Activated CD8-positive, alpha-beta memory T cell treated with anti-CD3 and anti-CD28 coated beads for 1 hour (primary cell): ENCODE results near the gene ASTL.

Source experiments
- DNase-seq, 2 donors: peaks; one replicate each; pipeline ENCODE4 v3.0.0-alpha.2; 2020; ENCODE audit warnings: low read depth in 1 of 2; ENCODE audit errors: extremely low read depth in 1 of 2

The ASTL gene

DNA sequence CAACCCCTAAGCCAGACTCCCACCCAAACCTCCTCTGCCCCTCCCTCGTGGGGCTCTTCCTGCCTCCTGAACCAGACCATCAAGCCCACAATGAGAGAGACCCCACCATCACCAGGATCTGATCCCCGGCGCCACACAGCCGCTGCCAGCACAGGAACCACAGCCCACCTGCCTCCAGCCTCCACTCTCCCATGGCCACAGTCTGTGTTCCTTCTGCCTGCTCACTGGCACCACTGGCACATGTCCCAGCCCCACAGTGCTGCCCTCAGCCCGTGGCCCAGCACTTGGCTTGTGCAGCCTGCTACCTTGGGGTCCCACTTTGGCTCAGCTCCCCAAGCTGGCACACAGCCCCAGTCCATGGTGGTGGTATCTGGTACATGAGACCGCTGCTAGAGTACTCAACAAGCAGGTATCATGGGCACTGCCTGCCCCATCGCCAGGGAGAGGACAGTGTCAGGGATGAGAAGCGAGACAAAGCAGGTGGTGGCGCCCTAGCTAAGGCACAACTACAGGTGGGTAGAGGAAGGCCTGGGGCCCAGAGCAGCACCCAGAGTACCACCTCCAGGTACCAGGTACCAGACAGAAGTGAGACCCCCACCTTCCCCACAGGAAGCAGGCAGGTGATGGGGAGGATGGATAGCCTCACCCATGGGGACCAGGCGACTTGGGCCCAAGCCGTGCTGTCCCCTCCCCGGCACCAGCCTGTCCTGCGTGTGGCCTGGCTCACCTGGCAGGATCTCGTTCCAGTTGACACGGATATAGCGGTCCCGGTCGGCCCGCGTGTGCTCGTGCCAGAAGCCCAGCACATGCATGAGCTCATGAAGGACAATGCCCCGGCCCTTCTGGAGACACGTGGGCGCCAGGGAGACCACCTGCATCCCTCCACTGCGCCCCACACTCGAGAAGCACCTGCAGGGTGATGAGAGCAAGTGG, 6.2 kb downstream of the ASTL start:
- no peak for DNase-seq

DNA sequence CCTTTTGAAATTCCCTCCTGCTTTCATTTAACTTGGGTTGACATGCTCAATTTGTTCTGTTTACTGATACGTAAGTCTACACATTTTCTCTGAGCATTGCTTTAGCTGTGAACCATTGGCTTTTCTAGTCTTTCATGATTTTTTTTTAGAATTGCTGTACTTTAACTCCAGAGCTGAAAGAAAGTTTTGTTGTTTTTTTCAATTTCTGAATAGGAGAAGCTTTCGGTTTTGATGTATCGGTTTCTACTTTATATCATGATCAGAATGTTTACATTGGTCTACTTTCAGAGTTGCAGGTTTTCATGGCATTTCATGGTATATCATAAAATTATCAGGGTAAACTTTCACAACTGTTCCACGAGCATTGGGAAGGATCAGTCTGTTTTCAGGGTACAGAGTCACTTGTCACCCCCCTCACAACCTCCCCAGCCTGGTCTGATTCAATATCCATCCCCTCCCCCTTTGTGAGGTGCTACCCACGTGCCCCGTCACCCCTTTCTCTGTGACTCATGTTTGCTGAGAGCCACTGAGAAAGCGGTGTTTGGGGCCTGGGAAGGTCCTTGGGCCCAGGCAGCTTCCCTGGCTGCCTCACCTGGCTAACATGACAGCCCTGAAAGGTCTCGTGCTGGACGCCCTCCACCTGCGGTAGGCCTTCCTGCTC, 7.0 kb downstream of the ASTL start:
- no peak for DNase-seq

DNA sequence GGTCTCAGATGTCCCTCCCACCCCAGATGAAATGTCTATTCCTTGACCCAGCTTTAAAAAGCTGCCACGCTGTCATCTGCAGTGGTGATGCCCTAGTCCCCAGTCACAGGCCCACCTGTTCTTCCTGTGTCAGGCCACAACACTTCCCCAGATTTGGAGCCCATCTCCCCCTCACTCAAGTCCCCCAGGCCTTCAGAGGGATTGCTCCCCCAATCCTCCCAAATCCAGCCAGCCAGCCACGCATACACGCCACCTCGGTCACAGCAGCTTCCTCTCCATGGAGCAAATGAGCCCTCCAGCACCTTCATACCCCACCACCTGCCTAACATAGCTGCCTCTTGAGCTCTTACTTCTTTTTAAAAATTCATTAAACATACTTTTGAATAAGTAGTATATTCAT, 7.8 kb downstream of the ASTL start:
- no peak for DNase-seq

DNA sequence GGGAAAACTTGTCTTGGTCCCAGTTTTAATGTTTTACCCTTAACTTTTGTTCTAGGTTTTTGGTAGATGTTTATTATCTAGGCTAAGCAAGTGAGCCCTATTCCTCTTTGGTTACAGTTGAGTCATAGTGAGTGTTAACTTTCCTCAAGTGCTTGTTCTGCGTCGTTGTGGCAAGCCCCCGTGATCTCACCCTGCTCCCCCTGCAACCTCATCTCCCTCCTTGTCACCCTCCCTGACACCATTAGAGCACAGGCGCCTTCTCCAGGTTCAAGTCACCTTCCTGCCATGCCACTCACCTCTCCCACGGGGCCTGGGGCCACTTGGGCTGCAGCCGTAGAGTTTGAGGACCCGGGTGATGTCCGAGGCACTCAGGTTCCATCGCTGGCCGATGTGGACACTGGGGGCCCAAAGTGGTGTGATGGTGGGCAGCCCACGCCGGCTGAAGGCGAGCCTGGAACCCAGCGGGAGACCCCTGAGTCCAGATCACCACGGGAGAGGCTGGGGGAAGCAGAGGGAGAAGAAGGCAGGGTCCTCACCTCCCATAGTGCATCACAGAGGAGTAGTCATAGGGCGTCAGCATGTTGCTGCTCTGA, 8.7 kb downstream of the ASTL start:
- DNase-seq: no peak

DNA sequence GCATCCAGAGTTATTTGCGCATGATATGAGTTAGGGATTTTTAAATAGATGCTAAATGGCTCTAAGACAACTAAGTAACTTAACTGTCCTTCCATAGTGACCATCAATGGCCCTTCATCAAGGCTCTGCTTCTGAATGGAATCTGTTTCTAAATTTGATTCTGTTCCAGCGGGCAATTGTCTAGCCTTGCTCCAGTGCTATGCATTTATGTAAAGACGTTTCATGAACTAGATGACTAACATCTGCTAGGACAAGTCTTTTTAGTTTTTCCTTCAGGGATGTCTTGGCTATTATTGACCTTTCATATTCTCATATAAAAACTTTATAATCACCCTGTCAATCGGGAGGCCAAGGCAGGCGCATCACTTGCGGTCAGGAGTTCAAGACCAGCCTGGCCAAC, 9.8 kb downstream of the ASTL start:
- DNase-seq: no peak

DNA sequence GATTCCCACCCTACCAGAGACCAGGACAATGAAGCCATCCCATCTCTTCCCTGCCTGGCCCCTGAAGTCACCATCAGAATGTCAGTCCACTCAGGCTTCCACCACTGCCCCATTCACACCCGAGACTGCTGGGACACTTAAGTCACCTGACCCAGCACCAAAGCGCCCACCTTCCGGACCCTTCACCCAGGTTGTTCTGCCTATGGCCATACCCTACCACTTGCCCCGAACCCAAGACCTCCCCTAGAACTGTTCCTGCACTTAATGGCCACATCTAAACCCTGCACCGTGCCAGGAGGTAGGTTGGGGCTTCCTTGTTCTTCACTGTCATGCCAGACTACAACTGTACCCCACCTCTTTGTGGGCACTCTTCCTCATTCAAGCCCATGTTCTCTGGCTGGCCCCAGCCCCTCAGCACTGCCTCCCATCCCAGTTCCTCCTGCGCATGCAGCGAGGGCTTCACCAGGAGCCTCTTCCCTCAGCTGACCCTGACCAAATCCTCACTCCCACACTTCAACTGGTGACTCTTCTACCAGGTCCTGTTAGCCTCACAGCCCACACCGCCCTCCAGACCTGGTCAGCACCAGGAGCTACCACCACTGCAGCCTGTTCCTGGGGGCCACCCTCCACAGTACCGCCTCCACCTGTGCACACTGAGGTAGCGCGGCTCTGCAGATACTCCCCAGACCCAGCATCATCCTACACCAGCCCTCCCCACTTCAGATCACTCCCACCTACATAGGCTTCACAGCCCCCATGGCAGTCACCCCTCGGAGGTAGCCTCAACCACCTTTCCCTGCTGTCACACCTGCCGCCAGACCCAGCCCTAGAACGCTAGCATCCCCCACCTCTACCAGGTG, 13.7 kb downstream of the ASTL start:
- no peak for DNase-seq

DNA sequence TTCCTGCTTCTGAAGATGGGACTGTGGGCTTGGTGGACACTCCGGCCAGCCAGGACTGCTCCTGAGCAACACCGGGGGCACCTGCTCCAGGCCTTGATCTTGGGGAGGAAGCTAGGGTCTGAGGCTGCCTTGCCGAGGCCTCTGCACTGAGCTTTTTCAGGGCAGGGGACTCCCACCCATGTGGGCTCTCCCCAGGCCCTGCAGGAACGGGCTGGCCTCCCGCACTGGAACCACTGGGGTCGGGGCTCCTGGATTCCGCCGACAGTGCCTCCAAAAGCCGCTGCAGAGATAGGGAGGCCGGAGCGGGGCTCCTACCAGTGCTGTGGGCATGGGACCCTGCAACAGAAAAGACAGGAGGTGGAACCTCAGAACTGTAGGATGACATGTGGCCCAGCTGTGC, 14.4 kb downstream of the ASTL start:
- no peak for DNase-seq

DNA sequence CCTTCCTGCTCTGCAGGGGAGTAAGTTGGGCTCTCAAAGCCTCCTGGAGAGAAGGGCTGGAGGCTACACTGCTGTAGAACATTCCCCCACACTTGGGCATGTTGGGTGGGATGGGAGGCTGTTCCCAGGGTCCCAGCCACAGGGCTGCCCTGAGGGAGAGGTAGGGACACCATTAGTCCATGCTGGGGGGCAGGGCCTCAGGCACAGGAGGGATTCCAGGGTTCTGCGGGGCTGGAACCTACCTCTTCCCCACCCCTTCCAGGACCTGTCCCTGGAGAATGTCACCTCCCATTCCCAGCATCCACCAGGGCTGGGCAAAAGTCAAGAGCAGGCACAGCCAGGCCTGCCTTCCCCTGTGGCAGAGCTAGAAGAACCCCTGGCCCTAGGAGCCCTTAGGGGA, 15.0 kb downstream of the ASTL start:
- no peak for DNase-seq

DNA sequence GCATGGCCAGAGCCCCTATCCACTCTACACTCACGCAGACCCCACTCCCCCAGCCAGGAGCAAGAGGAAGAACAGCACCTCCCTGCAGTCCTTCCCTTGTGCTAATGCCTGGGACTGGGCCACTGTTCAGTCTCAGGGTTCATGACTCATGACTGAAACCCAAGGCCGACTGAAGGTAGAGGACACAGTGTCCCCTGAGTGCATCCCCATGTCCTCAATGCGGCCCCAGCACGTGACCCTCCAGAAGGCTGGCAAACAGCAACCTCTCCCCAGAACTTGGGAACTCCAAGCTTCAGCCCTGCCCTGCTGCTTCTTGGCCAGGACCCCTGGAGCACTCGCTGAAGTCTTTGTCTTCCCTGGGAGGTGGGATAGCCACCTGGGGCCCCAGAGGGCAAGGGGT, 15.9 kb downstream of the ASTL start:
- DNase-seq: no peak

DNA sequence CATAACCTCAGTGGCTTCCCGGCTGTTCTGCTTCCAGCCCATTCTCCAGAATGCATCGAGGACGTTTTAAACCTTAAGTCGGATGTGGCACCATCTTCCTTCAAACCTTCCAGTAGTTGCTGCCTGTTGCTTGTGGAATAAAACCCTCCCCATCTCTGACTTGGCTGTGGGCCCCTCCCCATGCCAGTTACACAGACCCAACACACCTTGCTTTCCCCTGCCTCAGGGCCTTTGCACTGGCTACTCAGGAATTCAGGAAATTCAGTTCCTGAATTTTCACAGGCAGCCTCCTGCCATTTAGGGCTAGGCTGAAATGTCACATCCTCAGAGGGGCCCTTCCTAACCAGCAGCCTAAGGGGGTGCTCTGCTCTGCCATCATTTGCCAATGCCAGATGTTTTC, 16.9 kb downstream of the ASTL start:
- no peak for DNase-seq

DNA sequence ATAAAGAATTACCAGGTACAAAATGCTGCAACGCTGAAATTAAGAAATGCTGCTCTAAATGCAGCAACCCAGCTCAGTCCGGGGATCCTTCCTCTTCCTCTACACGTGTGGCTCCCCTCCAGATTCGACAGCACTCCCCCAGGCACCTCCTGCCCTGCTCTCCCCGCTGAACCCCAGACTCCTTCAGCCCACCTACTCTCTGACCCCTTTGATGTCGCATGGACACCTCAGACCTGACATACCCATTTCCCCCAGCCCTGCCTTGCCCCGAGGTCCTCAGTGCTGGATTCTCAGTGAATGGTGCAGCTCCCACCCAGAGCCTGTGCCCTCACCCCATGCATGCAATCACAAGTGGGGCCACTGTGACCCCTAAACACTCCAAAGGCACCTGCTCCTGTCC, 17.3 kb downstream of the ASTL start:
- no peak for DNase-seq

DNA sequence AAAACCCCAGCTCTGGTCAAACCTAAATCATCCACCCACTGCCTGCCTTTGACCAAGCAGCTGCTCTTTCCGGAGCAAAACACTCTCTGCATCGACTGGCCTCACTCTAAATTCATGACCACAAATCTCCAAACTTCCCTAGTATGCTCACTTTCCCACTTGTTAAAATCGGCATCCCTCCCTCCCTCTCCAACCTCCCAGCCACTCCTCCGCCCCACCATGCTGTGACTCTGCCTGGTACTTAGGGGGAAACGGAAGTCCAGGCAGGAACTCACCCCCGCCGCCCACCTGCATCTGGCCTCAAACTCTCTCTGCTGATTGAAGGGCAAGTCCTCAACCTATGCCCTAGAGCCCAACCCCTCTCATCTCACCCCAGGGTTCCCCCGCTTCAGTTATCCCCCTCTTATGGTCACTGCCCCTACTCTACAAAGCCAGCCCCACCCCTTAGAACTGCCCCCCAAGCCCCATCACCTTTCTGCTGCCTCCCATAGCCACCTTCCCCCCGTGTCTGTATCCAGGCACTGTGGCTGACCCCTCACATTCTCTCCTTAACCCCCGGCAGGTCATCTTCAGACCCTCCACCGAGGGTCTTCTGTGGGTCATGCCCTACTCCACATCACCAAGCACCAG, 18.1 kb downstream of the ASTL start:
- DNase-seq: no peak

DNA sequence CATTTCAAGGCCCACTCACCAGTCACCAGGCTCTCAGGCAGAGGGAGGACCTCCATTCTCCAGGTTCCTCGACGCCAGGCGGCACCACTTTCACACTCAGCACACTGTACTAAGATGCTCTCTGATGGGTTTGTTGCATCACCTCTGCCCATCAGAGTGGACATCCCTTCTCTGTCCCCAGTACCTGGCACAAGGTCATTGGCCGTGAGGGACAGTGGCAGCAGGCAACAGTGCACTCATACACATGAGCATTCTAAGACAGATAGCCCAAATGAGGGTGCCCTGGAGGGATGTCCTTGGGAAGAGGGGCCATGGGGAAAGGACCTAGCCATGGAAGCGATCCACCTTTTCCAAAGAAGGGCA, 18.9 kb downstream of the ASTL start:
- no peak for DNase-seq

DNA sequence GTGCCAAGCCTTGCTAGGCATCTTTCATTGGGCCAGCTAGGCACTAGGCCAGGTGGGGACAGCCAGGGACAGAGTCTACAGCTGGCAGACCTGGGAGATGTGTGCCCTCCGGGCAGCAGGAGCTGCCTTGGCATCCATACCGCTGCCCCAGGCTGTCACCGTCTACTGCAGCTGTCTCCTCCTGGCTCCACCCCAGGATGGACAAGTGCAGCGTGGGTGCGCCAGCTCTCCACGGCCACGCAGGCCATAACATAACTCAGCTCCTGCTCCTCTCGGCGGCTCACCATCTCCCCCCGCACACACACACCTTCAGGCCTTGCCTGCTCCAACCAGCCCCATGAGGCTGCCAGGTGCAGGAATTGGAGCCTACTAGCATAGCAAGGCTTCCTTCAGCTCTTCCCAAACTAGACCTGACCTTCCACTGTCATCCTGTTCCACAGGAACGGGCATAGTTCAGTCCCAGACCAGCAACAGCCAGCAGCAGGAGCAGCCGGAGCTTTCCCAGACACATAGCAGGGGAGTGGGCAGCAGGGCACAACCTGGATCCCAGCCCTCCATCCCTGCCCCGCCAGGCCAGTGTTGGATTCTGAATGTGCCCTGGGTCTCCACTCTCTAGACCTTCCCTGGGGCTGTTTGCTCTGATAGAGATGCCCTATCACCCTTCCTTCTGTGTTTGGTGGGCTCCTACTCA, 19.5 kb downstream of the ASTL start:
- DNase-seq: no peak

DNA sequence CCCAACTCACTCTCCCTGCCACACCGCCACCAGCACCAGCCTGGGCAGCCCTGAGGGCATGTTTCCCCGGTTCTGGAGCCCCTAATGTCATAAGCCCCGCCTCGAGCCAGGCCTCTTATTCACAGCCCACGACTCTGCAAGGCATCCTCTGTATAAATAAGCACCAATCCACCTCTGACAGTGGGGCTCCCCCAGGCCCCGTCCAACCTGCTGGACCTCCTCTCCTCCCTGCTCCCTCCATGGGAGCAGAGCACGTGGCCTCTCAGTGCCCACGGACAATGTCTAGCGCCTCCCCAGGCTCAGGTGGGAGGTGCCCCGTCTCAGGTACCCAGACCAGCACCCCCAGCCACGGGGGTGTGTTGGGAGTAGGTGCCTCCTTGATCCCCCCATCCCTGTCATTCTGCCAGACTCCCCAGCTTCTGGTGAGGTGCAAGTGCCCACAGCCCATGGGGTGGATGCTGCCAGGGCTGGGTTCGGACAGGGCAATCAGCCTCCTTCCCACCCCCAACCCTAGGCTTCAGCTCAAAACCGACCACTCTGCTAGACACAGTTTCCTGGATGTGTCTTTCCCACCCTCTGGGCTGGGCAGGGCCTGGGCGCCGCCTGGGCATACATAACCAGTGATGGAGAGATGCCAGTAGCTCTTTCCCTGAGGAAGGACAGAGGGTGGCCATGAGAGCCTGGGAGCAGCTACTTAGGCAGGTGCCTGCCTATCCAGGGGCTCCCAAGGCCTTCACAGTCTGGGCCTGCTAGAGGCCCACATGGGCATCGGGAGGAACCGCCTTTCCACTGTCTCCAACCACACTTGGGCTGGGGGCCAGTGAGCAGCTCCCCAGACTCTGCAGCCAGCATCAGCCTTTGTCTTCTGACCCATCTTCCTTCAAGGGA, 20.4 kb downstream of the ASTL start:
- no peak for DNase-seq

DNA sequence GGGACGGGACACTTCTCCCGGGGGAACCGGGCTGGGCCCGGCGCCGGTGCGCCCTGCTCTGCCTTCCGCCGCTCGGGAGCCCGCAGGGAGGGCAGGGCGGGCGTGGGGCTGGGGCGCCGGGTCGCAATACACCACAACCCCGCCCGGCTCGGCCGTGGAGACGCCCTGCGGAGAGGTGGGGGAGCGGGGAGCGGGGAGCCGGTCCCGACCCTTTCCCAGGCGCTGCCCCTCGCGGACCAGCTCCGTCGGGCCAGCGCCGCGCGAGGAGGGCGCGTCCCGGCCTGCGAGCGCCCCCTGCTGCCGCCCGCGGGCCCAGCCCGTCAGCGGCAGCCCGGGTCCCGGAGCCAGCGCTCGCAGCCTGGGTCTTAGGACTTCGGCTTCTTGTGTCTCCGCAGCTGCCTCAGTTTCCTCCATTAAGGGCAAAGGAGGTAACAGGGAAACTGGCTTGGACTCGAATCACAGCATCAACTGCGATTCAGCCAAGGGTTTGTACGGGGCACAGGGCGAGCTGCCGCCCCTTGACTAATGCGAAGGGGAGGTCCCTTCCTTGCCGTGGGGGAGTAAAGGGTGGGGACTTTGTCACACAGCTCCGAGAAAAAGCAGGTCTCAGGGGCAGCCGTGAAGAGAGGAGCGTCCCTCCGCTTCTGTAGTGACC, 21.3 kb downstream of the ASTL start:
- peak in 1 of 2 donors; percentile 54 for DNase-seq

DNA sequence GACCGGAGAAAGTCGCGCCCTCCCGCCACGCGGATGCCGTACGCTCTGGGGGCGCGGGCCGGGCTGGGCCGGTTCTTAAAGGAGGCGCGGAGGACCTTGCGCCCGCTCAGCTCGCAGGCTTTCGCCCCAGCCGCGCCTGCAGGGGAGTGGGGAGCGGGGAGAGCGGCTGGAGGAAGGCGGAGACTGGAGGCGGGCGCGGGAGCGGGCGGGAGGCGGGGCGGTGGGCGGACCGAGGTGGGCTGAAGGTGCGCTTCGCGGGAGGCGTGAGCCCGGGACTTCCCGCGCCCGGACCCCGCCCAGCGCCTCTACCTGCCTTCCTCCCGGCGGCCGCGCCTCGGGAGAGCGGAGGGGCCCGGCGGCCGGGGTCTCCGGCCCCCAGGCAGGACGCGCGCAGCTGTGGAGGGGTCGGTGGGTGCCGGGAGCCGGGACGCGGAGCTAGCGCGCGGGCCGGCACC, 21.9 kb downstream of the ASTL start, which contains the start of gene ADRA2B:
ADRA2B (minus strand) TSS at position 148 of the 455 bp plus-strand sequence. CDS start 422 bp downstream, outside the sequence.
- peak; percentile 55 to 70 for DNase-seq
